ENCODE measurements around the gene LDLRAD4.

DNA sequence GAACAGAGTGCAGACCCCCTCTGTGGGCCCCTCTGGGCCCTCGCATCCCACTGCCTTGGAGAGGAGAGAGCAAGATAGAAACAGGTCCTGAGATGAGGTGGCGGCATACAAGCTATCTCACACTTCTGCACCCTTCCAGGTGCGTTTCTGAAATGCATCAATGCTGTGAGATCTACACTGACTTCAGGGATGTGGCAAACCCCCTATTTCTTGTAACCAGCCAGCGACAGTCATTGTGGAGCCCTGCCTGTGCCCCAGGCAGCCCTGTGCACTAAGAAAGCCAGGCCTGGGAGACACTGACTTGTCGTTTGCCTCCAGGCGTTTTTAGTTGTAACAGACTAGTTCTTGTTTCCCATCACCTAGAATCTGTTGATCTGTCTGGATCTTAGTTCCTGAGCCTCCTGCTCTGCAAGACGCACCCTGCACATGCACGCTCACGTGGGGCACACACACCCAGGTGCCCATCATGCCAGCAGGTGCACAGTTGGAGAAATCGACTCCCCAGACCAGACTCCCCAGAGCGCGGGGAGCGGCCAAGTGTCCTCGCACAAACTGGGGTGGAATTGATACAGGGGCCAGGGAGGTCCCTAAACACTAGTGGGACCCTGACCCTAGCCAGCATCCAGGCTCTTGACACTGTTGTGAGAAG lies 269.8 kb downstream of the LDLRAD4 start:
- TF ChIP-seq TEAD4 (IDR thresholded peaks at IDR 0.05) (no peak), CREB1 (IDR thresholded peaks at IDR 0.05; ENCODE audit: low read depth) (no peak), RAD21 (IDR thresholded peaks at IDR 0.05; ENCODE audit: low read depth) (no peak), TAF1 (IDR thresholded peaks at IDR 0.05; ENCODE audit: low read depth) (no peak), FOXM1 (IDR thresholded peaks at IDR 0.05; ENCODE audit: borderline replicate concordance, low read depth) (no peak)
